ENCODE data around the gene MYO9B. TPM values are rescaled to one million over a fixed set of nuclear protein-coding genes. Genes with fewer than 3 reads are reported as not detected.

Gene MYO9B
- total and polyA plus RNA-seq, 9 of the 15 experiments (the other 6 are each of a cell fraction or from before 2014, with no cell fraction given): 2.4 to 77.6 (median 23.0) TPM

DNA sequence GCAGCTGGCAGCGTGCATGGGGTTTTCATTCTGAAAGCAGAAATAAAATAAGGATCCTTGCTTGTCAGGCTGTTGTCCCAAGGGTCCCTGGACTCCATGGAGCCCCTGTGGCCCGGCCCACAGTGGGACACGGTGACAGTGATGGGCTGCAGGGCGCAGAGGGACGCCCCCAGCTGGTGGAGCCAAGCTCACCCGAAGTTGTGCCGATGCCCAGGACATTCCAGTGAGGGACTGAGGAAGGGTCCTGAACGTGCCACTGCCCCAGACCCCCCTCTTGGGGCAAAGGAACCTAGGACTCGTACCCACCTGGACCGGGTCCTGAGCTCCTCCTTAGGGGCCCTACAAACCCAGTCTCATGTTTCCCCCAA is 35.0 kb downstream of the MYO9B start:
- Histone ChIP-seq H3K4me2 (ENCODE audit: insufficient read depth, low read length) (no peak overlapping the region), H4K20me1 (replicated peaks; ENCODE audit: control insufficient read depth, insufficient read depth, low read length) (peaks cover 19% of the 10 kb centered on the region), H3K4me1 (replicated peaks in 1 of 2; ENCODE audit: control insufficient read depth in 2 of 2, insufficient read depth in 2 of 2, low read length in 2 of 2) (peaks cover 0 to 24% of the 10 kb centered on the region in 2 experiments; a peak in 2 of 5 replicates), H3K27me3 (ENCODE audit: control insufficient read depth in 2 of 2, insufficient read depth in 2 of 2, low read length in 2 of 2) (no peaks in the 10 kb centered on the region), H3K27ac (ENCODE audit: extremely low read depth, low read depth, low read length) (no peak overlapping the region), H3K79me2 (ENCODE audit: control insufficient read depth, insufficient read depth, low read length) (peaks cover 9% of the 10 kb centered on the region), H3K4me3 (no peak overlapping the region), H3K9me1 (ENCODE audit: control insufficient read depth, insufficient read depth, low read length) (no peaks in the 10 kb centered on the region), H3K9ac (ENCODE audit: insufficient read depth in 1 of 2, low read depth in 2 of 2, low read length in 2 of 2) (0 out of 4 replicates have a peak overlapping the region, but pooled peaks of 1 of the 2 experiments have one; percentile 14), H3K9me3 (replicated peaks; ENCODE audit: control insufficient read depth, insufficient read depth, low read depth, low read length) (no peaks in the 10 kb centered on the region), H2AFZ (ENCODE audit: low read depth, low read length) (no peak overlapping the region), H3K36me3 (ENCODE audit: control insufficient read depth, insufficient read depth, low read length) (peaks cover 41% of the 10 kb centered on the region; the same call in 2 of the 3 replicates)
- intact Hi-C loops (cut with micrococcal nuclease): no loop called here
- FAIRE-seq: no peak
- no TSS peak for BruUV-seq (replicated peaks)
- POLR2A ChIA-PET: interaction anchor here (0.6 kb wide), 1 partner anchor 370 kb away, joined by 3 read pairs; no protein-coding TSS in a partner anchor
- WGBS (ENCODE audit: insufficient coverage, low coverage, missing lambda C conversion rate): 94% methylated on average over 10 of the region's 10 CpGs
- CTCF ChIA-PET (ENCODE audit: low intra/inter-chr PET ratio): interaction anchor here (0.6 kb wide), 1 partner anchor 134 kb away, joined by 3 read pairs; no protein-coding TSS in a partner anchor
- DNase-seq (ENCODE audit: extremely low read depth in 1 of 4, low spot score in 3 of 4): no peak
- ATAC-seq: no peak
- no peak for TF ChIP-seq TGIF2 (CRISPR knock-in tag; IDR thresholded peaks at IDR 0.05)
- in situ Hi-C loops (cut with MboI): no loop called here

DNA sequence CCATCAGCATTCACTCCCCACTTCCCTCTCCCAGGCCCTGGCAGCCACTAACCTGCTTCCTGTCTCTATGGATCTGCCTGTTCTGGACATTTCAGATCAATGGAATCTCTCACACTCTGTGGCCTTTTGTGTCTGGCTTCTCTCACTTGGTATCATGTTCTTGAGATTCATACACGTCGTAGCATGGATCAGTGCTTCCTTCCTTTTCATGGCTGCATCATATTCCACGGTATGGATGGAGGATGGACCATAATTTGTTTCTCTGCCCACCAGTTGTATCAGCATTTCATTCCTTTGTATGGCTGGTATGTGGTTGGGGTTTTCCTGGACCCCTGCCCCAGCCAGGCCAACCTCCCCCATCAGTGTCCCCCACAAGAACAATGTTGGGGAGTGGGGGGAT is 36.2 kb downstream of the MYO9B start:
- H3K79me2 ChIP-seq (ENCODE audit: control insufficient read depth, insufficient read depth, low read length): peaks cover 6% of the 10 kb centered on the region
- H3K9me1 ChIP-seq (ENCODE audit: control insufficient read depth, insufficient read depth, low read length): no peaks in the 10 kb centered on the region
- peaks cover 0 to 24% of the 10 kb centered on the region in 2 experiments; a peak in 2 of 5 replicates for H3K4me1 ChIP-seq (replicated peaks in 1 of 2; ENCODE audit: control insufficient read depth in 2 of 2, insufficient read depth in 2 of 2, low read length in 2 of 2)
- peaks cover 31% of the 10 kb centered on the region; the same call in 2 of the 3 replicates for H3K36me3 ChIP-seq (ENCODE audit: control insufficient read depth, insufficient read depth, low read length)
- DNase-seq (ENCODE audit: extremely low read depth in 1 of 4, low spot score in 3 of 4) (no peak), ATAC-seq (no peak), FAIRE-seq (no peak)
- H3K9ac ChIP-seq (ENCODE audit: insufficient read depth in 1 of 2, low read depth in 2 of 2, low read length in 2 of 2): no peak overlapping the region
- H3K4me2 ChIP-seq (ENCODE audit: insufficient read depth, low read length): no peak overlapping the region
- H4K20me1 ChIP-seq (replicated peaks; ENCODE audit: control insufficient read depth, insufficient read depth, low read length): peaks cover 19% of the 10 kb centered on the region
- no peaks in the 10 kb centered on the region for H3K27me3 ChIP-seq (ENCODE audit: control insufficient read depth in 2 of 2, insufficient read depth in 2 of 2, low read length in 2 of 2)
- intact Hi-C loops (cut with micrococcal nuclease) (no loop called here), in situ Hi-C loops (cut with MboI) (no loop called here)
- POLR2A ChIA-PET: no interaction called here
- TF ChIP-seq XRCC4 (IDR thresholded peaks at IDR 0.05; ENCODE audit: extremely low read depth, insufficient read depth, insufficient read length) (no peak), SMAD2 (IDR thresholded peaks at IDR 0.05; ENCODE audit: low read depth, low read length) (no peak), ZNF146 (CRISPR knock-in tag; IDR thresholded peaks at IDR 0.05; ENCODE audit: unreplicated experiment) (peak; percentile 91), SMARCA4 (IDR thresholded peaks at IDR 0.05) (no peak), SMARCE1 (IDR thresholded peaks at IDR 0.05) (no peak), TEAD4 (IDR thresholded peaks at IDR 0.05; ENCODE audit: low read length) (no peak), TEAD4 (CRISPR knock-in tag; IDR thresholded peaks at IDR 0.05; ENCODE audit: borderline replicate concordance) (no peak)
- TF ChIP-seq, protein P1, sequence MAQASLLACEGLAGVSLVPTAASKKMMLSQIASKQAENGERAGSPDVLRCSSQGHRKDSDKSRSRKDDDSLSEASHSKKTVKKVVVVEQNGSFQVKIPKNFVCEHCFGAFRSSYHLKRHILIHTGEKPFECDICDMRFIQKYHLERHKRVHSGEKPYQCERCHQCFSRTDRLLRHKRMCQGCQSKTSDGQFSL (CRISPR knock-in tag; IDR thresholded peaks at IDR 0.05): no peak
- TF ChIP-seq, protein P1 (tag; IDR thresholded peaks at IDR 0.05): no peak
- H3K4me3 ChIP-seq: no peak overlapping the region
- BruUV-seq (replicated peaks): no TSS peak
- no peaks in the 10 kb centered on the region for H3K9me3 ChIP-seq (replicated peaks; ENCODE audit: control insufficient read depth, insufficient read depth, low read depth, low read length)
- CTCF ChIA-PET (ENCODE audit: low intra/inter-chr PET ratio): no interaction called here
- H3K27ac ChIP-seq (ENCODE audit: extremely low read depth, low read depth, low read length): no peak overlapping the region
- WGBS (ENCODE audit: insufficient coverage, low coverage, missing lambda C conversion rate): 54% methylated on average over 3 of the region's 3 CpGs
- H2AFZ ChIP-seq (ENCODE audit: low read depth, low read length): no peak overlapping the region
